K562 (cell line): ENCODE data around the gene CAMSAP3. TPM values are rescaled to one million over a fixed set of nuclear protein-coding genes. Genes with fewer than 3 reads are reported as not detected.

Experiments
- ATAC-seq: fragments of 200-7000 bp; cut with Tn5 transposase; 3 replicates; pipeline ENCODE4 v1.9.1; 2020; ENCODE audit warnings: moderate library complexity
- BruUV-seq: library from RNA; stranded (reverse); fragments of 400-500 nt; replicated peaks from 2 replicates; lab custom pipeline; 2021; lab: Mats Ljungman, UMichigan
- CTCF ChIA-PET: fragments of 300-600 bp; formaldehyde crosslinking; extraction: SDS; loops from one replicate; lab custom pipeline; 2021; ENCODE audit warnings: low intra/inter-chr PET ratio; lab: Yijun Ruan, JAX
- POLR2A ChIA-PET: fragments of 300-600, 350-650 bp; sonication (Branson Sonifier 250); formaldehyde crosslinking; extraction: SDS; loops from one replicate; lab custom pipeline; 2021; ENCODE audit warnings: antibody characterized with exemption, inconsistent platforms; lab: Yijun Ruan, JAX
- DNase-seq, 4 experiments: peaks; one replicate each; pipeline versions ENCODE4 v3.0.0 to v3.0.0-alpha.2; 2011 to 2018; ENCODE audit warnings: low spot score in 3 of 4, mixed read lengths in 3 of 4; ENCODE audit errors: extremely low read depth in 1 of 4
- FAIRE-seq: peaks from 2 replicates; lab custom pipeline; 2011; peaks lifted over from hg19 to GRCh38; lab: Jason Lieb, UNC
- H2AFZ ChIP-seq: 2 replicates; pipeline ENCODE4 v1.6.0; 2011; ENCODE audit warnings: low read depth, low read length, control low read depth, inconsistent platforms
- H3K27ac ChIP-seq: fragments of 200-600 bp; 3 replicates; pipeline ENCODE4 v1.8.0; 2011; ENCODE audit warnings: low read depth, mild to moderate bottlenecking, control low read depth, inconsistent platforms, low read length, moderate library complexity, mixed read lengths; ENCODE audit errors: extremely low read depth
- H3K27me3 ChIP-seq, 2 experiments: fragments of 300-600 bp in 1 of 2; 2 replicates in 1 of 2; 3 replicates in 1 of 2; pipeline versions ENCODE4 v1.6.0 to v1.8.0; 2011; ENCODE audit warnings: inconsistent platforms in 2 of 2, low read length in 2 of 2, mild to moderate bottlenecking in 1 of 2, mixed read lengths in 1 of 2, moderate library complexity in 1 of 2; ENCODE audit not compliant: control insufficient read depth in 2 of 2, insufficient read depth in 2 of 2
- H3K36me3 ChIP-seq: fragments of 300-600 bp; 3 replicates; pipeline ENCODE4 v1.8.0; 2011; ENCODE audit warnings: mild to moderate bottlenecking, low read length, inconsistent platforms; ENCODE audit not compliant: control insufficient read depth, insufficient read depth
- H3K4me1 ChIP-seq, 2 experiments: fragments of 200-600 bp in 1 of 2; replicated peaks in 1 of 2; 2 replicates in 1 of 2; 3 replicates in 1 of 2; pipeline versions ENCODE4 v1.5.1 to v1.8.0; 2011; ENCODE audit warnings: inconsistent platforms in 2 of 2, low read length in 2 of 2, mild to moderate bottlenecking in 1 of 2, mixed read lengths in 1 of 2, moderate library complexity in 1 of 2; ENCODE audit not compliant: control insufficient read depth in 2 of 2, insufficient read depth in 2 of 2
- H3K4me2 ChIP-seq: 2 replicates; pipeline ENCODE4 v1.6.1; 2011; ENCODE audit warnings: low read length, control low read depth, inconsistent platforms, mixed read lengths; ENCODE audit not compliant: insufficient read depth
- H3K4me3 ChIP-seq: fragments of 200-600 bp; sonication (generic), shearing (Covaris generic); 2 replicates; pipeline ENCODE4 v1.5.1; 2016; ENCODE audit warnings: control low read depth, inconsistent platforms
- H3K79me2 ChIP-seq: fragments of 200-600 bp; 3 replicates; pipeline ENCODE4 v1.8.0; 2011; ENCODE audit warnings: low read length, inconsistent platforms; ENCODE audit not compliant: control insufficient read depth, insufficient read depth
- H3K9ac ChIP-seq, 2 experiments: 2 replicates each; pipeline versions ENCODE4 v1.6.0 to v1.6.1; 2011; ENCODE audit warnings: low read depth in 2 of 2, low read length in 2 of 2, control low read depth in 1 of 2, inconsistent platforms in 1 of 2, mild to moderate bottlenecking in 1 of 2, mixed read lengths in 1 of 2; ENCODE audit not compliant: insufficient read depth in 1 of 2
- H3K9me1 ChIP-seq: one replicate; pipeline ENCODE4 v1.6.0; 2011; ENCODE audit warnings: inconsistent platforms, mild to moderate bottlenecking, low read length, moderate library complexity; ENCODE audit not compliant: control insufficient read depth, insufficient read depth
- H3K9me3 ChIP-seq: replicated peaks from 2 replicates; pipeline ENCODE4 v1.5.1; 2011; ENCODE audit warnings: low read depth, low read length, inconsistent platforms; ENCODE audit not compliant: control insufficient read depth, insufficient read depth
- H4K20me1 ChIP-seq: replicated peaks from 2 replicates; pipeline ENCODE4 v1.6.1; 2011; ENCODE audit warnings: low read length, inconsistent platforms, mixed read lengths; ENCODE audit not compliant: control insufficient read depth, insufficient read depth
- BCOR ChIP-seq: fragments of 450-650 bp; IDR thresholded peaks from 2 replicates; pipeline ENCODE4 v1.6.1; 2016
- KDM1A ChIP-seq, 2 experiments: fragments of 450-650 bp; IDR thresholded peaks; 2 replicates each; pipeline ENCODE4 v1.6.1; 2016; ENCODE audit warnings: mild to moderate bottlenecking in 2 of 2
- NR0B1 ChIP-seq: fragments of 450-650 bp; IDR thresholded peaks from one replicate; pipeline ENCODE4 v1.6.1; 2018; ENCODE audit warnings: mild to moderate bottlenecking, moderate library complexity; ENCODE audit not compliant: partially characterized antibody
- RBM25 ChIP-seq: fragments of 200-400 bp; formaldehyde crosslinking; IDR thresholded peaks from 2 replicates; pipeline ENCODE4 v1.6.1; 2018; ENCODE audit warnings: low read length, low read depth, moderate library complexity; ENCODE audit not compliant: severe bottlenecking
- ZBTB8A ChIP-seq: fragments of 450-650 bp; IDR thresholded peaks from 2 replicates; pipeline ENCODE4 v1.6.1; 2018; ENCODE audit warnings: mild to moderate bottlenecking, moderate library complexity; ENCODE audit not compliant: partially characterized antibody
- WGBS: fragments of 100-300 bp; shearing (Covaris generic); methylation state at CpG from one replicate; pipeline ENCODE4 v1.1.6; 2016; ENCODE audit warnings: low coverage, mixed read lengths; ENCODE audit not compliant: insufficient coverage; ENCODE audit errors: missing lambda C conversion rate; 5-methylcytosine and 5-hydroxymethylcytosine counted together
- in situ Hi-C: fragments of 300-500 bp; cut with MboI; formaldehyde crosslinking; loops from 4 replicates; pipeline ENCODE4 v1.15.0; 2018; ENCODE audit warnings: inconsistent platforms, mixed read lengths
- intact Hi-C: fragments of 100-400 bp; cut with micrococcal nuclease; formaldehyde crosslinking; loops from 2 replicates; pipeline ENCODE4 v1.14.2; 2022
- polyA plus RNA-seq, 8 experiments: library from polyadenylated mRNA; depleted of rRNA in 4 of 8; stranded (reverse) in 5 of 8; unstranded in 3 of 8; fragments of >200 nt; fragmentation: Nextera tagmentation in 2 of 8; fragmentation: Illumina TruSeq in 1 of 8; extraction: Ambion mirVana in 2 of 8; extraction: Trizol in 1 of 8; gene quantifications; 2 replicates each; pipeline versions ENCODE4 v1.2.1 to v1.2.3, GENCODE V29; 2011 to 2014; ENCODE audit warnings: inconsistent platforms in 1 of 8, missing spikeins in 1 of 8
- total RNA-seq, 7 experiments: library from RNA; depleted of rRNA in 6 of 7; stranded (reverse); fragments of >200 nt in 6 of 7; fragmentation: Illumina TruSeq in 2 of 7; extraction: Trizol in 2 of 7; gene quantifications; 2 replicates each; pipeline versions ENCODE4 v1.2.1 to v1.2.3, GENCODE V29; 2011 to 2021; ENCODE audit warnings: low replicate concordance in 1 of 7

Gene CAMSAP3
- total and polyA plus RNA-seq, 9 of the 15 experiments (the other 6 are each of a cell fraction or from before 2014, with no cell fraction given), result 0.01 to 0.89 (median 0.22) TPM; not detected in 1

DNA sequence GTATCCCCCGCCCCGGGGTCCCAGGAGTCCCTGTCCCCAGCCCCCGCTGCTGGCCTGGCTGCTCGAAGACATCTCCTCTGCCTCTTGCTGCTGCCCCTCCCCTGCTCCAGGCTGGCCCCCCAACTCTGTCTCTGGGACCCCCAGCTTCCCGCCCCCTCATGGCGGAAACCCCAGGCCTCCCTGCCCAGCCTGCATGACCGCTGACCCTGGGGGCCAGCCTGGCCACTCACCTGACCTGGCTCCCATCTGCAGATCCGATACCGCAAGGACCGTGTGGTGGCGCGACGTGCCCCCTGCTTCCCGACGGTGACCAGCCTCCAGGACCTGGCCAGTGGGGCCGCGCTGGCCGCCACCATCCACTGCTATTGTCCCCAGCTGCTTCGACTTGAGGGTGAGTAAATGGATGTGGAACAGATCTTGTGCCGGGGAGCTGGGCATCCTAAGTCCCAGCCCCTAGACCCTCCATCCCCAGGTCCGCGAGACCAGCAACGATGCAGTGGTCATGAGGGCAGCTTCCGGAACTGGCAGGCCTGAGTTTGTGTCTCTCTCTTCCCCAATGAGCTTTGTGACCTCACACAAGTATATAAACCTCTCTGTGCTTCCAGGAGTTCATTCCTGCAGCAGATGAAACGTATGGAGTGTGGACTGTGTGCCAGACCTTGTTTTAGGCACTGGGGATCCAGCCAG, 12.4 kb downstream of the CAMSAP3 start:
- FAIRE-seq, result no peak
- POLR2A ChIA-PET, result interaction anchor here (0.6 to 1.5 kb wide), 3 partner anchors 10 to 596 kb away, joined by 3 to 5 read pairs (median 3); no protein-coding TSS in a partner anchor
- CTCF ChIA-PET, result no interaction called here

More for the DNA sequence above, 12.4 kb downstream of the CAMSAP3 start:
- no TSS peak for BruUV-seq
- intact Hi-C loops, result no loop called here
- in situ Hi-C loops, result no loop called here
- peaks cover 9% of the 10 kb centered on the region; the same call in 1 of the 2 replicates for H4K20me1 ChIP-seq
- DNase-seq, result no peak
- TF ChIP-seq KDM1A (IDR thresholded peaks at IDR 0.05) (0 out of 4 replicates have a peak, but pooled peaks of 1 of the 2 experiments have one; percentile 14), RBM25 (peak; percentile 29), NR0B1 (no peak), ZBTB8A (no peak), BCOR (peak; percentile 46; the same call in 1 of the 2 replicates)
- no peak overlapping the region for H2AFZ ChIP-seq
- H3K27ac ChIP-seq, result no peak overlapping the region
- H3K36me3 ChIP-seq, result no peaks in the 10 kb centered on the region
- H3K4me1 ChIP-seq, result peaks cover 2 to 55% of the 10 kb centered on the region in 2 experiments; a peak in 3 of 5 replicates
- no peak overlapping the region for H3K4me2 ChIP-seq
- ATAC-seq, result no peak
- no peaks in the 10 kb centered on the region for H3K9me1 ChIP-seq
- H3K9me3 ChIP-seq, result no peaks in the 10 kb centered on the region
- H3K27me3 ChIP-seq, result peaks cover 9 to 28% of the 10 kb centered on the region in 2 experiments; a peak in 3 of 5 replicates
- no peaks in the 10 kb centered on the region for H3K79me2 ChIP-seq
- H3K9ac ChIP-seq, result no peak overlapping the region
- WGBS, result 51% methylated on average over 24 of the region's 25 CpGs
- H3K4me3 ChIP-seq, result no peak overlapping the region
